HepG2 (cell line): ENCODE measurements around the gene SLC66A3. TPM values are rescaled to one million over a fixed set of nuclear protein-coding genes. Genes with fewer than 3 reads are reported as not detected.

ENCODE experiments used
- CHD4 ChIP-seq: fragments of 200-600 bp; sonication (generic); IDR thresholded peaks from 2 replicates; pipeline ENCODE4 v1.7.0; 2017; ENCODE audit warnings: mild to moderate bottlenecking, low read length, borderline replicate concordance
- DBP ChIP-seq: sonication (generic); formaldehyde crosslinking; IDR thresholded peaks from 2 replicates; pipeline ENCODE4 v1.4.0; 2020; ENCODE audit warnings: missing genetic modification reagents; ENCODE audit errors: not compliant biosample characterization
- DRAP1 ChIP-seq: IDR thresholded peaks from 2 replicates; pipeline ENCODE4 v1.6.1; 2016; ENCODE audit warnings: missing genetic modification reagents, missing compliant biosample characterization
- EZH2 ChIP-seq: conservative IDR thresholded peaks from 2 replicates; pipeline ENCODE4 v1.6.1; 2012; ENCODE audit warnings: mild to moderate bottlenecking, low read depth, low read length, moderate library complexity
- FOXK1 ChIP-seq: sonication (generic); formaldehyde crosslinking; IDR thresholded peaks from 2 replicates; pipeline ENCODE4 v1.4.0; 2020; ENCODE audit warnings: low read depth, missing genetic modification reagents, borderline replicate concordance
- HBP1 ChIP-seq: IDR thresholded peaks from 2 replicates; pipeline ENCODE4 v1.6.1; 2016; ENCODE audit warnings: low read depth, control low read depth
- HIVEP1 ChIP-seq: sonication (generic); formaldehyde crosslinking; IDR thresholded peaks from 2 replicates; pipeline ENCODE4 v1.4.0; 2020; ENCODE audit warnings: mild to moderate bottlenecking, missing genetic modification reagents
- KMT2B ChIP-seq: IDR thresholded peaks from 2 replicates; pipeline ENCODE4 v1.6.1; 2016; ENCODE audit warnings: missing genetic modification reagents, missing compliant biosample characterization
- MBD4 ChIP-seq: IDR thresholded peaks from 2 replicates; pipeline ENCODE4 v1.6.1; 2012; ENCODE audit warnings: low read length, inconsistent platforms, borderline replicate concordance
- MXD4 ChIP-seq: IDR thresholded peaks from 2 replicates; pipeline ENCODE4 v1.6.1; 2016; ENCODE audit warnings: mild to moderate bottlenecking, missing biosample characterization, missing genetic modification reagents
- NR1H2 ChIP-seq: sonication (generic); formaldehyde crosslinking; IDR thresholded peaks from 2 replicates; pipeline ENCODE4 v1.8.1; 2022; ENCODE audit warnings: low read depth, missing genetic modification reagents, borderline replicate concordance
- PHF20 ChIP-seq: sonication (generic); formaldehyde crosslinking; IDR thresholded peaks from 2 replicates; pipeline ENCODE4 v1.5.0; 2020; ENCODE audit warnings: mild to moderate bottlenecking, missing genetic modification reagents
- PITX1 ChIP-seq: sonication (generic); formaldehyde crosslinking; IDR thresholded peaks from 2 replicates; pipeline ENCODE4 v1.5.1; 2020; ENCODE audit warnings: mild to moderate bottlenecking, missing genetic modification reagents
- SAP130 ChIP-seq: IDR thresholded peaks from 2 replicates; pipeline ENCODE4 v1.6.1; 2016; ENCODE audit warnings: low read depth
- SNRNP70 ChIP-seq: fragments of 200-400 bp; formaldehyde crosslinking; IDR thresholded peaks from 2 replicates; pipeline ENCODE4 v1.6.1; 2017; ENCODE audit warnings: mild to moderate bottlenecking, low read depth, low read length, moderate library complexity
- ZC3H4 ChIP-seq: sonication (generic); formaldehyde crosslinking; IDR thresholded peaks from 2 replicates; pipeline ENCODE4 v1.4.0; 2020; ENCODE audit warnings: missing genetic modification reagents, borderline replicate concordance
- ZNF121 ChIP-seq: sonication (generic); formaldehyde crosslinking; IDR thresholded peaks from 2 replicates; pipeline ENCODE4 v1.5.0; 2020; ENCODE audit warnings: mild to moderate bottlenecking, missing genetic modification reagents
- ZNF362 ChIP-seq: sonication (generic); formaldehyde crosslinking; IDR thresholded peaks from 2 replicates; pipeline ENCODE4 v1.4.0; 2020; ENCODE audit warnings: missing genetic modification reagents, mild to moderate bottlenecking, borderline replicate concordance
- ZNF414 ChIP-seq: sonication (generic); formaldehyde crosslinking; IDR thresholded peaks from 2 replicates; pipeline ENCODE4 v1.5.0; 2020; ENCODE audit warnings: missing genetic modification reagents
- ZNF501 ChIP-seq: sonication (generic); formaldehyde crosslinking; IDR thresholded peaks from 2 replicates; pipeline ENCODE4 v1.5.1; 2020; ENCODE audit warnings: mild to moderate bottlenecking, moderate library complexity, missing genetic modification reagents
- ZNF703 ChIP-seq: sonication (generic); formaldehyde crosslinking; IDR thresholded peaks from 2 replicates; pipeline ENCODE4 v1.5.1; 2020; ENCODE audit warnings: missing genetic modification reagents, mild to moderate bottlenecking, moderate library complexity, borderline replicate concordance
- ZNF749 ChIP-seq: sonication (generic); formaldehyde crosslinking; IDR thresholded peaks from 2 replicates; pipeline ENCODE4 v1.8.0; 2022; ENCODE audit warnings: mild to moderate bottlenecking, missing genetic modification reagents, moderate library complexity, borderline replicate concordance
- ZNF761 ChIP-seq: sonication (generic); formaldehyde crosslinking; conservative IDR thresholded peaks from 2 replicates; pipeline ENCODE4 v1.4.0; 2020; ENCODE audit warnings: mild to moderate bottlenecking, missing genetic modification reagents
- ZNF850 ChIP-seq: sonication (generic); formaldehyde crosslinking; conservative IDR thresholded peaks from 2 replicates; pipeline ENCODE4 v1.9.0; 2021; ENCODE audit warnings: mild to moderate bottlenecking, missing genetic modification reagents
- polyA plus RNA-seq, 8 experiments: library from polyadenylated mRNA; depleted of rRNA in 3 of 8; stranded (reverse) in 7 of 8; unstranded in 1 of 8; fragments of >200 nt; fragmentation: Illumina TruSeq in 4 of 8; extraction: Trizol in 4 of 8; gene quantifications; 2 replicates each; pipeline versions ENCODE4 v1.2.1 to v1.2.3, GENCODE V29; 2011 to 2016; ENCODE audit warnings: low read depth in 4 of 8, missing spikeins in 1 of 8, mixed read lengths in 1 of 8; ENCODE audit not compliant: insufficient read depth in 1 of 8
- total RNA-seq, 5 experiments: library from RNA; depleted of rRNA; stranded (reverse); fragments of >200 nt; fragmentation: Illumina TruSeq; extraction: Trizol; gene quantifications; 2 replicates each; pipeline ENCODE4 v1.2.3, GENCODE V29; 2016; ENCODE audit warnings: low read depth in 1 of 5

The SLC66A3 gene
- total and polyA plus RNA-seq, 2 of the 13 experiments (the other 11 are each of a cell fraction or from before 2014, with no cell fraction given) = 2.2 to 3.7 TPM

- TF ChIP-seq ZNF501 = no peak
- TF ChIP-seq ZNF850 (CRISPR knock-in tag) = 0 out of 2 replicates have a peak, but pooled peaks have one; percentile 15
- TF ChIP-seq PITX1 (CRISPR knock-in tag) = 0 out of 2 replicates have a peak, but pooled peaks have one; percentile 2
- TF ChIP-seq MXD4 = no peak
- TF ChIP-seq HBP1 = peak; percentile 16; the same call in 1 of the 2 replicates
- no peak for TF ChIP-seq ZNF703 (CRISPR knock-in tag)
- TF ChIP-seq PHF20 (CRISPR knock-in tag) = peak; percentile 15
- no peak for TF ChIP-seq EZH2
- peak; percentile 67 for TF ChIP-seq SAP130 (CRISPR knock-in tag)
- no peak for TF ChIP-seq FOXK1 (CRISPR knock-in tag)
- TF ChIP-seq DRAP1 = 0 out of 2 replicates have a peak, but pooled peaks have one; percentile 46
- no peak for TF ChIP-seq ZNF362 (CRISPR knock-in tag)
- TF ChIP-seq ZNF761 (CRISPR knock-in tag) = no peak
- no peak for TF ChIP-seq DBP (CRISPR knock-in tag)
- no peak for TF ChIP-seq NR1H2 (CRISPR knock-in tag)
- no peak for TF ChIP-seq MBD4
- no peak for TF ChIP-seq HIVEP1 (CRISPR knock-in tag)
- no peak for TF ChIP-seq CHD4
- no peak for TF ChIP-seq ZNF749 (CRISPR knock-in tag)
- no peak for TF ChIP-seq ZC3H4 (CRISPR knock-in tag)
- TF ChIP-seq ZNF121 (CRISPR knock-in tag) = peak; percentile 43; the same call in 1 of the 2 replicates
- TF ChIP-seq KMT2B (CRISPR knock-in tag) = no peak
- TF ChIP-seq ZNF414 (CRISPR knock-in tag) = 0 out of 2 replicates have a peak, but pooled peaks have one; percentile 20
- TF ChIP-seq SNRNP70 = no peak
Measured at GRCh38 chr2:11154923-11155380, 315 bp upstream of the SLC66A3 start (continued).
